Measurements from ENCODE around the gene GGACT. TPM values are rescaled to one million over a fixed set of nuclear protein-coding genes. Genes with fewer than 3 reads are reported as not detected.

Gene GGACT
- total and polyA plus RNA-seq, 2 donors from 2014 or later: 9.3 to 15.6 TPM

DNA sequence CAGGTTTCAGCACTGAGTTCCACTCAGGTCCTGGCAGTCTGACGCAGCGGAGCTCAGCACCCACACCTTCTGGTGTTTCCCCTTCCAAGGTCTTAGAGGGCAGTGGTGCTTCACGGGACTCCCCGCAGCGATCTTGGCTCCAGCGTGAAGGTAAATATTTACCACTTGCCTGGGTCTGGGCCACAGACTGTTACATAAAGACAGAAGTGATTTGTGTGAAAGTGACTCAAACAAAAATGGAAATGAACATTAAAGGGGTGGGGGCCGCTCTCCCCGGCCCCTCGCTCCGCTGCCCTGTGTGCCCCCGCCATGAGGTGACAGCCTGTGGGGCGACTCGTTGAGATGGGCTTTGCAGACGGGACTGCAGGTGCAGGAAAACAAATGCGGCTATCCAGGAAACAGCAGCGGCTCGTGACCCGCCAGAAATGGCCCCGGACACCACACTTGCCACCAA, 55.0 kb downstream of the GGACT start:
- H3K9me3 ChIP-seq (ENCODE audit: control insufficient read depth in 2 of 3, insufficient read depth in 1 of 3, low read length in 3 of 3): no peaks in the 10 kb centered on the region
- peak overlapping the region; percentile 35 to 88 for H3K27ac ChIP-seq (ENCODE audit: low read depth in 2 of 2, low read length in 2 of 2)
- peak overlapping the region in 1 of 3 donors; percentile 10 for H3K9ac ChIP-seq (ENCODE audit: low read length in 3 of 3)
- TF ChIP-seq, protein P1, sequence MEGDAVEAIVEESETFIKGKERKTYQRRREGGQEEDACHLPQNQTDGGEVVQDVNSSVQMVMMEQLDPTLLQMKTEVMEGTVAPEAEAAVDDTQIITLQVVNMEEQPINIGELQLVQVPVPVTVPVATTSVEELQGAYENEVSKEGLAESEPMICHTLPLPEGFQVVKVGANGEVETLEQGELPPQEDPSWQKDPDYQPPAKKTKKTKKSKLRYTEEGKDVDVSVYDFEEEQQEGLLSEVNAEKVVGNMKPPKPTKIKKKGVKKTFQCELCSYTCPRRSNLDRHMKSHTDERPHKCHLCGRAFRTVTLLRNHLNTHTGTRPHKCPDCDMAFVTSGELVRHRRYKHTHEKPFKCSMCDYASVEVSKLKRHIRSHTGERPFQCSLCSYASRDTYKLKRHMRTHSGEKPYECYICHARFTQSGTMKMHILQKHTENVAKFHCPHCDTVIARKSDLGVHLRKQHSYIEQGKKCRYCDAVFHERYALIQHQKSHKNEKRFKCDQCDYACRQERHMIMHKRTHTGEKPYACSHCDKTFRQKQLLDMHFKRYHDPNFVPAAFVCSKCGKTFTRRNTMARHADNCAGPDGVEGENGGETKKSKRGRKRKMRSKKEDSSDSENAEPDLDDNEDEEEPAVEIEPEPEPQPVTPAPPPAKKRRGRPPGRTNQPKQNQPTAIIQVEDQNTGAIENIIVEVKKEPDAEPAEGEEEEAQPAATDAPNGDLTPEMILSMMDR (IDR thresholded peaks at IDR 0.05; ENCODE audit: borderline replicate concordance, extremely low read depth, insufficient read depth): no peak
- no peaks in the 10 kb centered on the region for H3K27me3 ChIP-seq (ENCODE audit: control insufficient read depth, insufficient read depth, low read length)
- peaks cover 0 to 13% (median 7%) of the 10 kb centered on the region in 3 donors for H3K4me1 ChIP-seq (ENCODE audit: control insufficient read depth in 2 of 3, insufficient read depth in 2 of 3, low read depth in 1 of 3, low read length in 3 of 3)
- intact Hi-C loops (cut with DNase I): no loop called here
- DNase-seq (no peak), FAIRE-seq (no peak)
- peak overlapping the region in 2 of 3 donors; percentile 50 to 66 for H3K4me3 ChIP-seq (ENCODE audit: low read length in 3 of 3)
- peaks cover 0 to 20% (median 2%) of the 10 kb centered on the region in 3 donors for H3K36me3 ChIP-seq (ENCODE audit: control insufficient read depth in 2 of 3, insufficient read depth in 3 of 3, low read length in 3 of 3)

DNA sequence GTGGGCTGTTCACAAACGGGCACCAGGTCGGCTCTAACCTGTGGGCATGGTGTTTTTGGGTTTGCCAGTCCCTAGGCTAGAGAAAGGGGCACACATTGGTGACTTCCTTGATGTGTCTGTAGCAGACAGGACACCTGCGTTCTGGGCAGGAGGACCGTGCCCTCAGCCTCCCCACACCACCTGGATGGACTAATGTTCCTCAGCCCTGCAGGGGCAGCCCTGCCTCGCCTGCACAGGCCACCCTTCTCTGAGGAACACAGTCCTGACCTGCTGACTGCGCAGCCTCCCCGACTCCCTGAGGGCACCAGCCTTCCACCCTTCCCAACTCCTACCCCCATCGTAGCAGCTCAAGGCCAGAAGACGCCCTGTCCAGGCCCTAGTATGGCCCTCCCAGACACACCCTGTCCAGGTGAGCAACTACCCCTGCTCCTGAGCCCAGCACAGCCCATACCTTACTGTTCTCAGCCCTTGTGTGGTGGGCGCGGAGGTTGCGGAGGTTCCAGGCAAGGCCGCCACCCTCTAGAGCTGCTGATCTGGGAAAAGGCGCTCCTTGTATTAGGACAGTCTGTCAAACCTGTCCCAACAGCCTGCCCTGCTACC, 55.7 kb downstream of the GGACT start:
- Histone ChIP-seq H3K27me3 (ENCODE audit: control insufficient read depth, insufficient read depth, low read length) (no peaks in the 10 kb centered on the region), H3K4me1 (ENCODE audit: control insufficient read depth in 2 of 3, insufficient read depth in 2 of 3, low read depth in 1 of 3, low read length in 3 of 3) (peaks cover 0 to 13% (median 7%) of the 10 kb centered on the region in 3 donors), H3K9ac (ENCODE audit: low read length in 3 of 3) (peak overlapping the region in 1 of 3 donors; percentile 10), H3K4me3 (ENCODE audit: low read length in 3 of 3) (peak overlapping the region in 2 of 3 donors; percentile 50 to 66), H3K27ac (ENCODE audit: low read depth in 2 of 2, low read length in 2 of 2) (peak overlapping the region; percentile 25 to 81), H3K36me3 (ENCODE audit: control insufficient read depth in 2 of 3, insufficient read depth in 3 of 3, low read length in 3 of 3) (peaks cover 0 to 26% (median 2%) of the 10 kb centered on the region in 3 donors), H3K9me3 (ENCODE audit: control insufficient read depth in 2 of 3, insufficient read depth in 1 of 3, low read length in 3 of 3) (no peaks in the 10 kb centered on the region)
- intact Hi-C loops (cut with DNase I): no loop called here
- TF ChIP-seq, protein P1 (IDR thresholded peaks at IDR 0.05; ENCODE audit: borderline replicate concordance, extremely low read depth, insufficient read depth): no peak
- DNase-seq (peak in 1 of 5 donors; percentile 33), FAIRE-seq (no peak)

DNA sequence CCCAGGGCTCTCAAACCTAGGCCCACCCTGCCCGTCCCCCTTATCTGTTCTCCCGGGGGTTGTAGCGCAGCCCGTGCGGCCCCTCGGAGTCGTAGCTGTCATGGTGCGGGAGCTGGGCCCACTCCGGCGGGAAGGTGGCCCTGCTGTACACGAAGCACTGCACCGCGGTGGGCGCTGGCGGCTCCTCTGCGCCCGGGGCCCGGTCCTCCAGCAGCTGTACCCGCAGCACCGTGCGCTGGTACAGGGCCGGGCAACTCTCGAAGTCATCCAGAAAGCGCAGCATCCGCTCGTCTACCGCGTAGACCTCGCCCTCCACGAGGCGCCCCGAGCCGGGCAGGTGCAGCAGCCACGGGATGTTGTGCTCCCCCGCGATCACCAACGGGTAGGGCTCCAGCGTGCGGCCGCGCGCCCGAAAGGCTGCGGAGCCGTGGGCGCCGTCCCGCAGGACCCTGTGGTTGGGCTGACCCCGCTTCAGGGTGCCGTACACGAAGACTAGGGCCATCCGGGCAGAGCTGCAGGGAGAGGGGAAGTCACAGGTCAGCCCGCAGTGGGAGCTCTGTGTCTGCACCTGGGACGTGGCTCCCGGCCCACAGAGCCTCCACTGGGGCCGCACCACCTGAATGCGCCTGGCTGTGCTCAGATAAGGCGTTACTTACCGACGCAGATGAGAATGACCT, 56.4 kb downstream of the GGACT start:
- Histone ChIP-seq H3K4me1 (ENCODE audit: control insufficient read depth in 2 of 3, insufficient read depth in 2 of 3, low read depth in 1 of 3, low read length in 3 of 3) (peaks cover 0 to 13% (median 7%) of the 10 kb centered on the region in 3 donors), H3K27ac (ENCODE audit: low read depth in 2 of 2, low read length in 2 of 2) (peak overlapping the region in 1 of 2 donors; percentile 81), H3K36me3 (ENCODE audit: control insufficient read depth in 2 of 3, insufficient read depth in 3 of 3, low read length in 3 of 3) (peaks cover 0 to 26% (median 2%) of the 10 kb centered on the region in 3 donors), H3K27me3 (ENCODE audit: control insufficient read depth, insufficient read depth, low read length) (no peaks in the 10 kb centered on the region), H3K9ac (ENCODE audit: low read length in 3 of 3) (no peak overlapping the region), H3K9me3 (ENCODE audit: control insufficient read depth in 2 of 3, insufficient read depth in 1 of 3, low read length in 3 of 3) (no peaks in the 10 kb centered on the region), H3K4me3 (ENCODE audit: low read length in 3 of 3) (peak overlapping the region in 2 of 3 donors; percentile 50 to 66)
- TF ChIP-seq, protein P1 (IDR thresholded peaks at IDR 0.05; ENCODE audit: borderline replicate concordance, extremely low read depth, insufficient read depth): no peak
- no peak for DNase-seq
- intact Hi-C loops (cut with DNase I): no loop called here
- FAIRE-seq: no peak
